ENCODE data around the gene AKIRIN2. TPM values are rescaled to one million over a fixed set of nuclear protein-coding genes. Genes with fewer than 3 reads are reported as not detected.

The AKIRIN2 gene
- total RNA-seq, 1 donor, result 92.1 TPM

Other genes starting within 250 kb of the AKIRIN2 start
- gene SLC35A1, start 229.3 kb downstream of the AKIRIN2 start, total RNA-seq, result 6.4 TPM
- 21.6 TPM for gene RARS2, start 112.2 kb downstream of the AKIRIN2 start, total RNA-seq
- 19.3 TPM for gene ORC3, start 112.1 kb downstream of the AKIRIN2 start, total RNA-seq

Data from mononuclear cell (primary cell).